Measurements from ENCODE around the gene NRTN. TPM values are rescaled to one million over a fixed set of nuclear protein-coding genes. Genes with fewer than 3 reads are reported as not detected.

Gene NRTN
- total RNA-seq, 4 donors from 2014 or later = 3.6 to 27.2 (median 14.6) TPM

DNA sequence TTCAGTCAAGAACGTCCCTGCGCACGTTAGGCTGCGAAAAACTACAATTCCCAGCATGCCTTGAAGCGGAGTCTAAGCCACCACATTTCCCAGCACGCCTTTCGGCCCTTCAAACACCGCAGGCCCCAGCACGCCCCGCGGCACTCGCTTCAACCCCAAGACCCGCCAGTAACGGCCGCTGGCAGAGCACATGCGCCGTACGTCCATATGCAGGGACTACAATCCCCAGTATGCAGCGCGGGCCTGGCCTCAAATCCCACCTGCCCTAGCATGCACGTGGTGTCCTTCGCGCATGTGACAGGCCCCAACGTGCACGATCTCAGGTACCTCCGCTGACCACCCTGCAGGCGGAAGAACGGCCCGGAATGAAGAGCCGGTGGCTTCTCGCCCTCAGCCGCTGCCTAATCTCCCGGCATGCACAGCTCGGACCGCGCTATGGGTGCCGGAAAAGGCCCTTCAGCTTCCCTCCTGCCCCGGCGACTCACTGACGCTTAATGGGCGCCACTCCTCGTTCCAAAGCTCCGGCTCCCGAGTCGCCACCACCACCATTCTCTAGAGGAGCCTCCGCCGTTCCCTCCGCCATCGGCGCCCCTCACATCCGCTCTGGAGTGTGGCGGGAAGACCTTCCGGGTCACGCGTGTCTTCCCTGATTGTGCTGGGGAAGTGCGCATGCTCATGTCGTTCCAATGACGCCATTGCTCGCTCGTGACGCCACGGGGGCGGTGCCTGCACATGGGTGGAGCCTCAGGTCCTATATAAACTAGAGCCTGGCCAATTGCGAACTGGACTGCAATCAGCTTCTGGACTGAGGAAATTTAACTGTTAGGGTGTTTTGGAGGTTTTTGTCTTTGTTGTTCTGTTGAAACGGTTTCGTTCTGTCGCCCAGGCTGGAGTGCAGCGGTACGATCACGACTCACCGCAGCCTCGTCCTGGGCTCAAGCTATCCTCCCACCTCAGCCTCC lies 14.0 kb upstream of the NRTN start, which contains the start of gene DUS3L:
DUS3L (minus strand) TSS at position 605 of the 962 bp plus-strand sequence; CDS start at position 583, 22 bp downstream.
- Histone ChIP-seq H3K27ac (peak within 1 kb of the TSS; percentile 95 to 100 (median 96)), H3K4me3 (peak within 1 kb of the TSS; percentile 77 to 80), H3K27me3 (no peaks in the 10 kb centered on the region), H3K9me3 (no peaks in the 10 kb centered on the region), H3K4me1 (peaks cover 0 to 10% (median 6%) of the 10 kb centered on the region in 3 donors), H3K36me3 (peaks cover 0 to 43% of the 10 kb centered on the region in 2 donors)
- peak; percentile 97 for ATAC-seq
- peak; percentile 93 for TF ChIP-seq POLR2AphosphoS5 (IDR thresholded peaks at IDR 0.05)
- peak; percentile 77 to 83 for TF ChIP-seq POLR2A (IDR thresholded peaks at IDR 0.05)
- TF ChIP-seq EP300 (IDR thresholded peaks at IDR 0.05) = no peak
- 7 to 45% methylated on average over 8 to 11 of the region's 72 CpGs for WGBS, 2 donors (ENCODE audit: low coverage in 1 of 2)

DNA sequence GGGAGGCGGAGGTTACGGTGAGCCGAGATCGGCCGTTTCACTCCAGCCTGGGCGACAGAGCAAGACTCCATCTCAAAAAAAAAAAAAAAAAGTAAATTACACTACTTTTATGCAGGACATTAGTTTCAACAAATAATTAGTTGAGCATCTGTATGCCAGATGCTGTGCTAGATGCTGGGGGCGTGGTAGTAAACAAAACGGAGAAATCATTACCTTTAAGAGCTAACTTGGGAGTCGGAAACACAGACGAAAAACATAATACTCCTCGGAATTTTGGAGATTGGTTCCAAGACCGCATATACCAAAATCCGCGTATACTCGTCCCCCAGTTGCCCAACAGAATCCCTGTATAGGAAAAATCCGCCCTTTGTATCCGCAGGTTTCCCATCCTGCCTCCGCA lies 12.6 kb upstream of the NRTN start:
- Histone ChIP-seq H3K9me3 (no peaks in the 10 kb centered on the region), H3K27ac (no peak overlapping the region), H3K36me3 (peaks cover 0 to 29% of the 10 kb centered on the region in 2 donors), H3K4me3 (no peak overlapping the region), H3K27me3 (no peaks in the 10 kb centered on the region), H3K4me1 (peaks cover 0 to 10% (median 6%) of the 10 kb centered on the region in 3 donors)
- TF ChIP-seq POLR2A (IDR thresholded peaks at IDR 0.05) (no peak), EP300 (IDR thresholded peaks at IDR 0.05) (no peak), POLR2AphosphoS5 (IDR thresholded peaks at IDR 0.05) (no peak)
- TF ChIP-seq, protein P1, sequence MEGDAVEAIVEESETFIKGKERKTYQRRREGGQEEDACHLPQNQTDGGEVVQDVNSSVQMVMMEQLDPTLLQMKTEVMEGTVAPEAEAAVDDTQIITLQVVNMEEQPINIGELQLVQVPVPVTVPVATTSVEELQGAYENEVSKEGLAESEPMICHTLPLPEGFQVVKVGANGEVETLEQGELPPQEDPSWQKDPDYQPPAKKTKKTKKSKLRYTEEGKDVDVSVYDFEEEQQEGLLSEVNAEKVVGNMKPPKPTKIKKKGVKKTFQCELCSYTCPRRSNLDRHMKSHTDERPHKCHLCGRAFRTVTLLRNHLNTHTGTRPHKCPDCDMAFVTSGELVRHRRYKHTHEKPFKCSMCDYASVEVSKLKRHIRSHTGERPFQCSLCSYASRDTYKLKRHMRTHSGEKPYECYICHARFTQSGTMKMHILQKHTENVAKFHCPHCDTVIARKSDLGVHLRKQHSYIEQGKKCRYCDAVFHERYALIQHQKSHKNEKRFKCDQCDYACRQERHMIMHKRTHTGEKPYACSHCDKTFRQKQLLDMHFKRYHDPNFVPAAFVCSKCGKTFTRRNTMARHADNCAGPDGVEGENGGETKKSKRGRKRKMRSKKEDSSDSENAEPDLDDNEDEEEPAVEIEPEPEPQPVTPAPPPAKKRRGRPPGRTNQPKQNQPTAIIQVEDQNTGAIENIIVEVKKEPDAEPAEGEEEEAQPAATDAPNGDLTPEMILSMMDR (IDR thresholded peaks at IDR 0.05) = no peak
- WGBS, 2 donors (ENCODE audit: low coverage in 1 of 2) = 95% methylated on average over 10 to 11 of the region's 18 CpGs
- no peak for ATAC-seq

DNA sequence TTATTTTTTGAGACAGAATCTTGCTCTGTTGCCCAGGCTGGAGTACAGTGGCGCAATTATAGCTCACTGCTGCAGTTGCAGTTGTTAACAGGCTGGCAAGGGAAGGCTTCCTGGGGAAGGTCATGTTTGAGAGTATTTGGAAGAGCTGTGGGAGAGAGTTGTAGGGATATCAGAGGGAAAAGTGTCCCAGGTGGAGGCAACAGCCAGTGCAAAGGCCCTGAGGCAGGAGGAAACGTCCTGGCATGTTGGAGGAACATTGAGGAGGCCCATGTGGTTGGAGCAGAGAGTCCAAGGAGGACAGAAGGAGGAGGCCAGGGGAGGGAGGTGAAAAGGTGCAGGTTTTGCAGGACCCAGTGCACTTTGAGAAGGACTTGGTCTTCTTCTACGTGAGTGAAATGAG lies 11.7 kb upstream of the NRTN start:
- Histone ChIP-seq H3K36me3 (peaks cover 0 to 19% of the 10 kb centered on the region in 2 donors), H3K27me3 (no peaks in the 10 kb centered on the region), H3K9me3 (no peaks in the 10 kb centered on the region), H3K4me1 (peaks cover 0 to 10% (median 6%) of the 10 kb centered on the region in 3 donors), H3K27ac (no peak overlapping the region), H3K4me3 (no peak overlapping the region)
- WGBS, 2 donors (ENCODE audit: low coverage in 1 of 2) = 81 to 100% methylated on average over 2 of the region's 3 CpGs
- TF ChIP-seq EP300 (IDR thresholded peaks at IDR 0.05) = no peak
- TF ChIP-seq POLR2A (IDR thresholded peaks at IDR 0.05) = no peak
- TF ChIP-seq, protein P1 (IDR thresholded peaks at IDR 0.05) = no peak
- no peak for TF ChIP-seq POLR2AphosphoS5 (IDR thresholded peaks at IDR 0.05)
- no peak for ATAC-seq

DNA sequence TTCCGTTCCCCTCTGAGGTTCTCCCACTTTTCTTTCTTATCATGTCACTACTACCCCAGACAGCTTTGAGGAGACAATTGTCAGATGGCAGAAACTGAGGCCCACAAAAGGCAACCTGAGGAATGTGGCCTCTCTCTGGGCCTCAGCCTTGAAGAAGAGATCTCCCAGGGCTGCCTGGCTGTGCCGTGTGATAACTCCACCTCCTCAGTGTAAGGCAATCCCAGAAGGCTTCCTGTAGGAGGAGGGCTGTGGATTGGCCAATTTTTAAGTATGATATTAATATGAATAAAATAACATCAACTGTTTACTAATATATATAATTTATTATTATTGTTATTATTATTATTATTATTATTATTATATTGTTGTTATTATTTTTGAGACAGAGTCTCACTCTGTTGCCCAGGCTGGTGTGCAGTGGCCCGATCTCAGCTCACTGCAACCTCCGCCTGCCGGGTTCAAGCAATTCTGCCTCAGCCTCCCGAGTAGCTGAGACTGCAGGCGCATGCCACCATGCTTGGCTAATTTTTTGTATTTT lies 9.4 kb upstream of the NRTN start:
- H3K9me3 ChIP-seq = no peaks in the 10 kb centered on the region
- no peak overlapping the region for H3K4me3 ChIP-seq
- ATAC-seq = no peak
- peaks cover 12% of the 10 kb centered on the region for H3K27me3 ChIP-seq
- H3K4me1 ChIP-seq = no peaks in the 10 kb centered on the region
- no peak for TF ChIP-seq EP300 (IDR thresholded peaks at IDR 0.05)
- TF ChIP-seq, protein P1 (IDR thresholded peaks at IDR 0.05) = no peak
- TF ChIP-seq POLR2A (IDR thresholded peaks at IDR 0.05) = no peak
- no peak for TF ChIP-seq POLR2AphosphoS5 (IDR thresholded peaks at IDR 0.05)
- 73 to 87% methylated on average over 2 to 7 of the region's 7 CpGs for WGBS, 2 donors (ENCODE audit: low coverage in 1 of 2)
- no peaks in the 10 kb centered on the region for H3K36me3 ChIP-seq
- no peak overlapping the region for H3K27ac ChIP-seq

DNA sequence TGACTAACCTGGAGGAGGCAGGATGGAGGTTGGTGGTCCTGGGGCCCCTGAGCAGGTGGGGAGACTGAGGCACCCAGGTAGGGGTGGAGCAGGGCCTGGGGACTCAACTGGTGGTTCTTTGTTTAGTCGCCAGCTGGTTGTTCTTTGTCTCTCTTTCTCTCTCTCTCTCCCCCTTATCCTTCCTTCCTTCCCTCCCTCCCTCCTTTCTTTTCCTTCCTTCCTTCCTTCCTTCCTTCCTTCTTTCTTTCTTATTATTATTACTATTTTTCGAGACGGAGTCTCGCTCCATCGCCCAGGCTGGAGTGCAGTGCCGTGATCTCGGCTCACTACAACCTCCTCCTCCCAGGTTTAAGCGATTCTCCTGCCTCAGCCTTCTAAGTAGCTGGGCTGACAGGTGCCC lies 6.6 kb upstream of the NRTN start:
- ATAC-seq = no peak
- TF ChIP-seq POLR2AphosphoS5 (IDR thresholded peaks at IDR 0.05) (no peak), POLR2A (IDR thresholded peaks at IDR 0.05) (no peak)
- Histone ChIP-seq H3K4me1 (peaks cover 0 to 7% (median 0%) of the 10 kb centered on the region in 3 donors), H3K36me3 (no peaks in the 10 kb centered on the region), H3K9me3 (no peaks in the 10 kb centered on the region), H3K27ac (no peak overlapping the region), H3K27me3 (peaks cover 40% of the 10 kb centered on the region), H3K4me3 (no peak overlapping the region)
- WGBS, 2 donors (ENCODE audit: low coverage in 1 of 2) = 87% methylated on average over 7 of the region's 8 CpGs; no CpG with 5 or more reads in 1 of the 2 donors
